HL-60 (cell line): ENCODE measurements around the gene CENPN.

Experiments used
- GABPA ChIP-seq: IDR thresholded peaks from 2 replicates; pipeline ENCODE4 v1.6.1; 2012; ENCODE audit warnings: low read depth
- POLR2AphosphoS5 ChIP-seq: IDR thresholded peaks from 2 replicates; pipeline ENCODE4 v1.6.1; 2012; ENCODE audit warnings: low read depth
- TF ChIP-seq, protein P1 (sequence below): IDR thresholded peaks from one replicate; pipeline ENCODE4 v1.5.1; 2011; ENCODE audit warnings: low read length, control low read depth, inconsistent platforms; ENCODE audit not compliant: insufficient read depth
- TF ChIP-seq, protein P2 (sequence below): IDR thresholded peaks from 2 replicates; pipeline ENCODE4 v1.6.1; 2012; ENCODE audit warnings: low read depth; ENCODE audit not compliant: insufficient replicate concordance

DNA sequence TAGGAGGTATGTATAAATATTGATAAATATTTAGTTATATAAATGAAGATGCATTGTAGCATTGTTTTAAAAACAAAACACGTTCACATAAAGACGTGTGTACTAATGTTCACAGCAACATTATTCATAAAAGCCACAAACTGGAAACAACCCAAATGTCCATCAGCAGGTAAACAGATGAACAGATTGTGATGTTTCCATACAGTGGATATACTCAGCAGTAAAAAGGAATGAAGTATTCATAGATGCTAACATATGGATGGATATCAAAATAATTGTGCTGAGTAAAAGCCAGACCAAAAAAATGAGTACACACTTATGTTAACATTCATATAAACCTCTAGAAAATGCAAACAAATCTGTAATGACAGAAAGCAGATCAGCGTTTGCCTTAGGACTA is 6.0 kb downstream of the CENPN start:
- TF ChIP-seq, protein P1, sequence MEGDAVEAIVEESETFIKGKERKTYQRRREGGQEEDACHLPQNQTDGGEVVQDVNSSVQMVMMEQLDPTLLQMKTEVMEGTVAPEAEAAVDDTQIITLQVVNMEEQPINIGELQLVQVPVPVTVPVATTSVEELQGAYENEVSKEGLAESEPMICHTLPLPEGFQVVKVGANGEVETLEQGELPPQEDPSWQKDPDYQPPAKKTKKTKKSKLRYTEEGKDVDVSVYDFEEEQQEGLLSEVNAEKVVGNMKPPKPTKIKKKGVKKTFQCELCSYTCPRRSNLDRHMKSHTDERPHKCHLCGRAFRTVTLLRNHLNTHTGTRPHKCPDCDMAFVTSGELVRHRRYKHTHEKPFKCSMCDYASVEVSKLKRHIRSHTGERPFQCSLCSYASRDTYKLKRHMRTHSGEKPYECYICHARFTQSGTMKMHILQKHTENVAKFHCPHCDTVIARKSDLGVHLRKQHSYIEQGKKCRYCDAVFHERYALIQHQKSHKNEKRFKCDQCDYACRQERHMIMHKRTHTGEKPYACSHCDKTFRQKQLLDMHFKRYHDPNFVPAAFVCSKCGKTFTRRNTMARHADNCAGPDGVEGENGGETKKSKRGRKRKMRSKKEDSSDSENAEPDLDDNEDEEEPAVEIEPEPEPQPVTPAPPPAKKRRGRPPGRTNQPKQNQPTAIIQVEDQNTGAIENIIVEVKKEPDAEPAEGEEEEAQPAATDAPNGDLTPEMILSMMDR = no peak
- TF ChIP-seq POLR2AphosphoS5 = no peak
- TF ChIP-seq GABPA = no peak
- TF ChIP-seq, protein P2, sequence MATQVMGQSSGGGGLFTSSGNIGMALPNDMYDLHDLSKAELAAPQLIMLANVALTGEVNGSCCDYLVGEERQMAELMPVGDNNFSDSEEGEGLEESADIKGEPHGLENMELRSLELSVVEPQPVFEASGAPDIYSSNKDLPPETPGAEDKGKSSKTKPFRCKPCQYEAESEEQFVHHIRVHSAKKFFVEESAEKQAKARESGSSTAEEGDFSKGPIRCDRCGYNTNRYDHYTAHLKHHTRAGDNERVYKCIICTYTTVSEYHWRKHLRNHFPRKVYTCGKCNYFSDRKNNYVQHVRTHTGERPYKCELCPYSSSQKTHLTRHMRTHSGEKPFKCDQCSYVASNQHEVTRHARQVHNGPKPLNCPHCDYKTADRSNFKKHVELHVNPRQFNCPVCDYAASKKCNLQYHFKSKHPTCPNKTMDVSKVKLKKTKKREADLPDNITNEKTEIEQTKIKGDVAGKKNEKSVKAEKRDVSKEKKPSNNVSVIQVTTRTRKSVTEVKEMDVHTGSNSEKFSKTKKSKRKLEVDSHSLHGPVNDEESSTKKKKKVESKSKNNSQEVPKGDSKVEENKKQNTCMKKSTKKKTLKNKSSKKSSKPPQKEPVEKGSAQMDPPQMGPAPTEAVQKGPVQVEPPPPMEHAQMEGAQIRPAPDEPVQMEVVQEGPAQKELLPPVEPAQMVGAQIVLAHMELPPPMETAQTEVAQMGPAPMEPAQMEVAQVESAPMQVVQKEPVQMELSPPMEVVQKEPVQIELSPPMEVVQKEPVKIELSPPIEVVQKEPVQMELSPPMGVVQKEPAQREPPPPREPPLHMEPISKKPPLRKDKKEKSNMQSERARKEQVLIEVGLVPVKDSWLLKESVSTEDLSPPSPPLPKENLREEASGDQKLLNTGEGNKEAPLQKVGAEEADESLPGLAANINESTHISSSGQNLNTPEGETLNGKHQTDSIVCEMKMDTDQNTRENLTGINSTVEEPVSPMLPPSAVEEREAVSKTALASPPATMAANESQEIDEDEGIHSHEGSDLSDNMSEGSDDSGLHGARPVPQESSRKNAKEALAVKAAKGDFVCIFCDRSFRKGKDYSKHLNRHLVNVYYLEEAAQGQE = no peak
